ENCODE data around the gene VPS37B. TPM values are rescaled to one million over a fixed set of nuclear protein-coding genes. Genes with fewer than 3 reads are reported as not detected.

Gene VPS37B
- total and polyA plus RNA-seq, 2 of the 8 experiments (the other 6 are each of a cell fraction or from before 2014, with no cell fraction given) = 11.9 to 15.7 TPM

DNA sequence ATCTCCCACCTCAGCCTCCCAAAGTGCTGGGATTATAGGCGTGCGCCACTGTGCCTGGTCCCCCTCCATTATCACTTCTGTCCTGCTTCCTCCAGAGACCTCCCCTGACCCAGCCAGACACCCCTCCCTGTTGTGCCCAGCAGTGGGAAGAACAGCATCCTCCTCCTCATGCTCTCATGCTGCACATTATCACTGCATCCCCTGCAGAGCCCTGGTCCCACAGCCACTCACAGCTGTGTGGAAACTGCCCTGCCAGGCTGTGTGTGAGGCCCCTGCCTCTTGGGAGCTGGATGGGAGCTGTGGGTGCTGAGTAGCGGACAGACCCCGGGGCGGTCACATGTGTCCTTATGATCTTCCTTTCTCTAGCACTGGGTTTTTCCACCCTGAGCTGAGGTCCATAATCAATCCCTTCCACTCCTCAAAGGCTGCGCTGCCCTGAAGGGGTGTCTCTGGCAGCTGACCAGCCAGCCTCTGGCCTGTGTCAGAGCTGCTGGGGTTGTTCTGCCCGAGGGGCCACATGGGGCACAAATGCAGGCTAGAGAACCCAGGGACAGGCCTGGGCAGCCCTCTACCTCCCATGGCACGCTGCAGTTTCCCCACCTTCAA, 51.5 kb downstream of the VPS37B start:
- H2AFZ ChIP-seq (ENCODE audit: low read length) = no peak overlapping the region
- TF ChIP-seq SP2 (IDR thresholded peaks at IDR 0.05; ENCODE audit: low read length) = no peak
- no peak for TF ChIP-seq JUN (IDR thresholded peaks at IDR 0.05; ENCODE audit: low read depth, low read length)
- TF ChIP-seq CTBP2 (IDR thresholded peaks at IDR 0.05; ENCODE audit: borderline replicate concordance, insufficient read depth, insufficient read length, low read length) = no peak
- no peak for TF ChIP-seq MAX (IDR thresholded peaks at IDR 0.05)
- TF ChIP-seq POU5F1 (IDR thresholded peaks at IDR 0.05; ENCODE audit: low read depth, low read length) = no peak
- TF ChIP-seq ASH2L (IDR thresholded peaks at IDR 0.05; ENCODE audit: low read length) = no peak
- no peak for TF ChIP-seq KDM5A (IDR thresholded peaks at IDR 0.05; ENCODE audit: low read length)
- no peak for TF ChIP-seq CTCF (IDR thresholded peaks at IDR 0.05; ENCODE audit: control extremely low read depth in 1 of 3, insufficient read depth in 1 of 3, low read depth in 1 of 3, low read length in 3 of 3)
- TF ChIP-seq EGR1 (IDR thresholded peaks at IDR 0.05; ENCODE audit: borderline replicate concordance, low read depth, low read length) = no peak
- TF ChIP-seq POLR2AphosphoS5 (IDR thresholded peaks at IDR 0.05; ENCODE audit: low read depth, low read length) = no peak
- no peak for TF ChIP-seq RXRA (IDR thresholded peaks at IDR 0.05; ENCODE audit: insufficient read depth, low read depth, low read length)

More for the DNA sequence above, 51.5 kb downstream of the VPS37B start:
- Histone ChIP-seq H2BK20ac (ENCODE audit: low read length) (no peak overlapping the region), H4K20me1 (replicated peaks in 1 of 2; ENCODE audit: control insufficient read depth in 1 of 2, insufficient read depth in 2 of 2, low read length in 2 of 2) (peaks cover 13 to 19% of the 10 kb centered on the region in 2 experiments), H2AK5ac (ENCODE audit: low read depth, low read length) (no peak overlapping the region), H2BK120ac (replicated peaks; ENCODE audit: low read depth, low read length) (no peak overlapping the region), H2BK15ac (ENCODE audit: low read length) (no peak overlapping the region), H4K91ac (replicated peaks; ENCODE audit: insufficient read length, low read length) (no peak overlapping the region), H3K23me2 (ENCODE audit: low read depth, low read length) (no peaks in the 10 kb centered on the region), H3K9ac (replicated peaks in 1 of 4; ENCODE audit: extremely low read depth in 1 of 4, low read depth in 3 of 4, low read length in 3 of 4) (peak overlapping the region in 1 of 4 experiments; percentile 18; a peak in 1 of 7 replicates), H3K9me3 (ENCODE audit: insufficient read depth in 2 of 2, low read depth in 1 of 2, low read length in 1 of 2) (no peaks in the 10 kb centered on the region), H3K23ac (ENCODE audit: insufficient read length) (no peak overlapping the region), H4K5ac (ENCODE audit: insufficient read length, low read depth, low read length) (no peak overlapping the region), H3K18ac (ENCODE audit: extremely low read depth, low read length) (no peak overlapping the region), H4K8ac (ENCODE audit: extremely low read depth, insufficient read depth, low read length) (peak overlapping the region; percentile 85; the same call in 1 of the 2 replicates), H3K4me2 (ENCODE audit: insufficient read depth in 1 of 2, low read depth in 2 of 2, low read length in 2 of 2) (no peak overlapping the region), H3K27ac (ENCODE audit: low read depth, low read length) (no peak overlapping the region), H3K27me3 (replicated peaks in 1 of 4; ENCODE audit: control insufficient read depth in 3 of 4, extremely low read depth in 1 of 4, insufficient read depth in 3 of 4, low read length in 3 of 4) (no peaks in the 10 kb centered on the region; a peak in 1 of 7 replicates), H3K4me3 (ENCODE audit: extremely low read depth in 1 of 4, insufficient read depth in 2 of 4, low read depth in 3 of 4, low read length in 4 of 4) (no peak overlapping the region), H3K56ac (replicated peaks; ENCODE audit: insufficient read length, low read depth, low read length) (no peak overlapping the region), H3K4me1 (replicated peaks in 1 of 4; ENCODE audit: control insufficient read depth in 3 of 4, insufficient read depth in 4 of 4, low read length in 3 of 4) (peaks cover 0 to 19% (median 10%) of the 10 kb centered on the region in 4 experiments; a peak in 6 of 7 replicates), H3K4ac (replicated peaks; ENCODE audit: insufficient read length, low read depth, low read length) (no peak overlapping the region), H2BK12ac (ENCODE audit: low read depth, low read length) (no peak overlapping the region), H3K14ac (ENCODE audit: insufficient read length) (no peak overlapping the region), H3K79me1 (ENCODE audit: low read depth, low read length) (peaks cover 8% of the 10 kb centered on the region), H3K36me3 (ENCODE audit: control insufficient read depth in 2 of 4, insufficient read depth in 4 of 4, low read length in 3 of 4) (no peaks in the 10 kb centered on the region), H2BK5ac (ENCODE audit: low read depth, low read length) (0 out of 2 replicates have a peak overlapping the region, but pooled peaks have one; percentile 52), H3K79me2 (ENCODE audit: control insufficient read depth in 1 of 2, insufficient read depth in 2 of 2, low read length in 2 of 2) (no peaks in the 10 kb centered on the region)
- ChIA-PET POLR2A (ENCODE audit: partially characterized antibody) (no interaction called here), CTCF (ENCODE audit: partially characterized antibody) (interaction anchor here (1.2 to 11.4 kb wide), 2 partner anchors 14 to 207 kb away, joined by 6 to 129 read pairs; no protein-coding TSS in a partner anchor)
- DNase-seq (ENCODE audit: low read depth in 1 of 2, low spot score in 2 of 2) = no peak
- 85% methylated on average over 8 of the region's 8 CpGs; no CpG with 5 or more reads in 1 of the 2 experiments for WGBS, 2 experiments (ENCODE audit: extremely low coverage in 1 of 2, insufficient coverage in 1 of 2, insufficient read length in 1 of 2, insufficient replicate concordance in 2 of 2, low coverage in 1 of 2, low lambda C conversion rate in 2 of 2, missing lambda C conversion rate in 1 of 2)
- FAIRE-seq = no peak

Measured in H1 (cell line).